NCI-H128 (cell line): Measurements from ENCODE around the gene C14orf180.

Experiments used
- DNase-seq: peaks from one replicate; lab custom pipeline; 2025; ENCODE audit not compliant: unreplicated experiment; lab: John Stamatoyannopoulos, UW

Gene C14orf180

GRCh38 chr14:104549536-104550339 lies 29.8 kb upstream of the C14orf180 start:
- no peak for DNase-seq

DNA sequence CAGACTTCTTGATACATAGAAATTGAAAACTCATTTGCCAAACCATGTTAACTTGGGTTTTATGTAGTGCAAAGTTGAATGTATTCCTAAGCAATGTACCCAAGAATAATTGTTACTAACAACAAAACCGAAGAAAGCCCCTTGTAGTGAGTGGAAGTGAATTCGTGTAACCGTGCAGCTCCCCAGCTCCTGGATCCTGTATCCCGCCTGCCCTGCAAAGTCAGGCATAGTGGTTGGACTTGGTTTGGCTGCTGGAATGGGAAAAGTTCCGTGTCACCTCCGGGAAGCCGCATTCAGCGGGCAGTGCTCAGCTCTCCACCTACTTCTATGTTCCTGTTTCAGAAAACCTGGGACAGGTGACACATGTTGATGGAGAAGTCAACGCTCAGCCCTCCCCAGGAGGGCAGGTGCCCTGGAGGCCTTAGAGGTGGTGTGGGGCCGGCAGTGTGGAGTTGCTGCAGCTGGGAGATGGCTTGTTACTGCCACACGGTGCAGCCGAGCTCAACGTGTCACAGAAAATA lies 29.2 kb upstream of the C14orf180 start:
- no peak for DNase-seq

DNA sequence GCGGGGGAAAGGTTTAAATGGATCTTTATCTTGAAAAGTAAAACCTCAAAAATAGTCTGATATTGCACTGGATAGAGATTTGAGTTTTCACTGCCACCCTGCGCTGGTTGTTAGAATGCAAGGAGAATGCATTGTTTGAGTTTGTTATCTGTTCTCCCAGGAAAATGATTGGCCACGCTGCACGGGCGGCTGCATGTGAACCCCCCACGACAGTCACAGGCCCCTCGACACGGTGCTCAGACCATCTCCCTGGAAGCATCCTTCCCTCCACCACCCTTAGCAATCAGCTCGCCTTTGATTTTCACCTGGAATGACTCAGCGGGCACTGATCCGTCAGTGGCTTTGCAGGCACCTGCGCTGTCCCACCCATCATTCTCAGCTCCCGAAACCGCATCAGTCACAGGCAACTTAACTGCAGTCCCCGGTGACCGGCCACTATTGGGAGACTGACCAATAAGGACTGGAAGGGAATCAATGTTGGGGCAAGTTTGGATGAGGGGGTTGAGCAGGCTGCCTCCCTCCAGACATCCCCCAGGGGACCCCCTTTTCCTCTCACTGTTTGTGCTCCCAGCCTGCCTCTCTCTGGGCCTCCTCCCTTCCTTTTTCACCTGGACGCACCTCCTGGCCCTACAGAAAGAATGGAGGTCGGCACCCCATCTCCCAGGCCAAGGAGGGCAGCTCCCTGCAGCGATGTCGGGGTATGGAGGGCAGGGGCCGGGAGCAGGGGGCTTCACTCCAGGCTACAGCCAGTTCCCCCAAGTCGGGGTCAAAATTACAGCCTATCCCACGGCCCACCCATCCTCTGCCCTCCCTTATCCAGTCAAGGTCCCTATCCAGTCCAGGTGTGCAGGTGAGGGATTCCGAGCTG lies 28.5 kb upstream of the C14orf180 start:
- DNase-seq = no peak

GRCh38 chr14:104551851-104552737 lies 27.5 kb upstream of the C14orf180 start:
- DNase-seq = no peak

GRCh38 chr14:104552738-104553125 lies 26.8 kb upstream of the C14orf180 start:
- DNase-seq = no peak

- no peak for DNase-seq
These were observed 26.1 kb upstream of the C14orf180 start for GRCh38 chr14:104553166-104554087.

- no peak for DNase-seq
These were observed 25.4 kb upstream of the C14orf180 start for GRCh38 chr14:104554088-104554607.

- DNase-seq = no peak
These were observed 24.7 kb upstream of the C14orf180 start for GRCh38 chr14:104554608-104555429.

GRCh38 chr14:104555430-104556255 lies 23.9 kb upstream of the C14orf180 start:
- DNase-seq = no peak

DNA sequence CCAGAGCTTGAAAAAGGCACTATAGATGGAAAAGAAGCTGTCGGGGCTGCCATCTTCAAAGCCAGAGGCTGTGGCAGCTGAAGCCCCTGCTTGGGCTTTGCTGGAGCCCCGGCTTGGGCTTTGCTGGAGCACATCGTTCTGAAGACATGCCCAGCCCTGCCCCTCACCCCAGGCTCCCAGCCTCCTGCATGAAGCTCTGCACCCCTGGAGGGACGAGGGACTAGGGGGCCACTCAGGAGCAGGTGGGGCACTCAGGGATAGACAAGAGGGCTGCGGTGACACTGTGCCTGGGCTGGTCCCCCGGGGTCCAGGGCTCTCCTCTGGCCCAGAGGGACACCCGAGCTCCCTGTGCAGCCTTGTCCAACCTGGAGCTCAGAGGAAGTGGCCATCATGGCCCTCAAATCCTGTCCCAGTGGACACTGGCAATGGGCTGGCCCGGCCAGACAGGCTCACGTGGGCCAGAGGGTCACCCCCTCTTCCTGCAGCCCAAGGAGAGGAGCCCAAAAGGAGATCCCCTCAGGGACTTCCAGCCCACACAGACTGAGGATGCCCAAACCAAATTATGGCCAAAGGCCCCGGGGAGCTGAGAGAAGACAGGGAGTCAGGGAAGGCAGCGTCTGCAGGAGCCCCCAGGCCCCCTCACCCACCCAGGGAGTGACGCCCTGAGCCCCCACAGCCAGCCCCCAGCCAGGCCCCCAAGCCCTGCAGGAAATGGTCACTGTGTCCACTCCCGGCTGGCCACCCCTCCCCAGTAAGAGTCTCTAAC lies 23.1 kb upstream of the C14orf180 start:
- no peak for DNase-seq

DNA sequence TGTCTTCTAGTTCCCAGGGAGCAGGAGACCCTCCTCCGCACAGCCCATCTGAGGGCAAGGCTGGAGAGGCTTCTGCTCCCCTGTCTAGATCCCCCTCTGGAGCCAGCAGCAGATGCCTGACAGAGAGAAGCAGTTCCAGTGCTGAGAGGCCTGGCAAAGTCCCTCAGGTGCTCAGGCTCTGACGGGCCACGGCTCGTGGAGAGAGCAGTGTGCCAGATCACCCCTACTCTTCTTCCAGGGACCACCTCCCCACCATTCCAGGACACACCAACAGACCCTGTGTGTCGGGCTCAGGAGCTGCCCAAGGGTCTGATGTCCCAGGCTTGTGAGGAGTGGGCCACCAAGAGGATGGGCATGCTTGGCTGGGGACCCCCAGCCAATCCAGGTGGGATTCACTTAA lies 22.5 kb upstream of the C14orf180 start:
- no peak for DNase-seq

DNA sequence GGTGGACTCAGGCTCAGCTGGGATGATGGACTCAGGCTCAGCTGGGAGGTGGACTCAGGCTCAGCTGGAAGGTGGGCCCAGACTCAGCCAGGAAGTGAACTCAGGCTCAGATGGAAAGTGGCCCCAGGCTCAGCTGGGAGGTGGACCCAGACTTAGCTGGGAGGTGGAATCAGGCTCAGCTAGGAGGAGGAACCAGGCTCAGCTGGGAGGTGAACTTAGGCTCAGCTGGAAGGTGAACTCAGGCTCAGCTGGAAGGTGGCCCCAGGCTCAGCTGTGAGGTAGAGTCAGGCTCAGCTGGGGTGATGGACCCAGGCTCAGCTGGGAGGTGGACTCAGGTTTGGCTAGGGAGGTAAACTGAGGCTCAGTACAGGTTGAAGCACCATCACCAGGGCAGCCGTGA lies 21.8 kb upstream of the C14orf180 start:
- no peak for DNase-seq

DNA sequence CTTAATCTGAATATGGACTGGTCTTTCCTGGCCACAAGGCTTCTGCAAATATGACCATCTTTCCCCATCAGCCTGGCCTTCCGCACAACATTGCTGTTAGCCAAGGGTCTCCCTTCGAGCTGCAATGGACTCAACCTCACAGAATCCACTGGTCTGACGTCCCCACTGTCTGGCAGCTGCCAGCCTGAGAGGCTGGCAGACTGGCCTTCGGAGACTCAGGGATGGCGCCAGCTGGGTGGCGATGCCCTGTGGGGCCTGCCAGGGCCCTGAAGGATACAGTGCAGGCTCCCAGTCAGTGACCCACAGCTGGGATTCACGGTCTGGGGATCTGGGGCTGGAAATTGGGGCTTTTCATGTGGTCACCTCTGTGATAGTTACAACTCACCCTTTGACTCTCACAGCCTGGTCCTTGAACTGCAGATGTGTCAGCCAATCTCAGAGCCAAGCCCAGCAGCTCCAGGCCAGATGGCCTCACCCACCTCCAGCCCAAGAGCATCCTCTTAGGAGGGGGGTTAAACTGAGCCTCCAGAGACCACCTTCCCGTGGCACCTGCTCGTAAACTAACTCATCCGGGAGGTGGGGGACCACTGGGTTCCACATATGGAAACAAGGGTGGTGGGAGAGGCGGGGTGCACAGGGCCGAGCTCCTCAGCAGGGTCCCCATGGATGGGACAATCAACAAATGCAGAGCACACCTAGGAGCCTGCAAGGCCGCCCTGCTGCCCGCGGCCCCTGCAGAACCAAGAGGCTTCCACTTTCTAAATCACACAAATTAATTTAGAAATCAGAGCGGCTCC lies 21.1 kb upstream of the C14orf180 start:
- no peak for DNase-seq

DNA sequence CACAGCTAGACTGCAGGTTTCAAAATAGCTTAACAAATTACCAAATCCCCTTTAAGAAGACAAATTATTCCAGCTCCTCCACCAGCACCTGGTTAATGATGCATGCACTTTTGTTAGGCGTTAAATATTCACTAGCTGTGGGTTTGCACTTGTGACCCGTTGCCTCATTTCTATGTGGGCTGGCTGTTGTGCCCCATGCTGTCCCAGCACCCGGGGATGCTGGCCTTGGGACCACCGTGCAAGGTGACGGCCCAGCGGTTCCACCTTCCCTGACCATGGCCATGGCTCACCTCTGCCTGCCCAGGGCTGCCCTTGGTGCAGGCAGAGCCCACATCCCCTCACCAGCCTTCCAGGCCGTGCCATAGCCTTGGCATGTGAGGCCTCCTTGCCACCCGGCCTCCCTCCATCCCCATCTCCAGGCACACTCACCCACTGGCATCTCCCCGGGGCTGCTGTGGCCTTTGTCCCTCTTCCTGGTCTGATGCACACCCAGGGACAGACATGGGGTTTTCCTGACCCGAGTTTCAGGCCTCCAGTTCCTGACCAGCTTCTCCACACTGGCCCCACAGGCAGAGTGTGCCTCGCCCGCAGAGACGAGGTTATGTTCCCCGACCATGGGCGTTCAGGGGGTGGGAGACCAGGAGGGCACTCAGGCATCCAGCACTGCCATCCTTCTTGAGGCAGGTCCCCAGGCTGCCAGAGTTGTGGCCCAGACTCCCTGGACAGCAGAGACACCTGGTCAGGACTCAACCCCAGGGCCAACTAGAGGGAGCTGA lies 20.3 kb upstream of the C14orf180 start:
- DNase-seq = no peak

GRCh38 chr14:104559804-104560585 lies 19.6 kb upstream of the C14orf180 start:
- no peak for DNase-seq
